ENCODE measurements around the gene SLC37A2.

DNA sequence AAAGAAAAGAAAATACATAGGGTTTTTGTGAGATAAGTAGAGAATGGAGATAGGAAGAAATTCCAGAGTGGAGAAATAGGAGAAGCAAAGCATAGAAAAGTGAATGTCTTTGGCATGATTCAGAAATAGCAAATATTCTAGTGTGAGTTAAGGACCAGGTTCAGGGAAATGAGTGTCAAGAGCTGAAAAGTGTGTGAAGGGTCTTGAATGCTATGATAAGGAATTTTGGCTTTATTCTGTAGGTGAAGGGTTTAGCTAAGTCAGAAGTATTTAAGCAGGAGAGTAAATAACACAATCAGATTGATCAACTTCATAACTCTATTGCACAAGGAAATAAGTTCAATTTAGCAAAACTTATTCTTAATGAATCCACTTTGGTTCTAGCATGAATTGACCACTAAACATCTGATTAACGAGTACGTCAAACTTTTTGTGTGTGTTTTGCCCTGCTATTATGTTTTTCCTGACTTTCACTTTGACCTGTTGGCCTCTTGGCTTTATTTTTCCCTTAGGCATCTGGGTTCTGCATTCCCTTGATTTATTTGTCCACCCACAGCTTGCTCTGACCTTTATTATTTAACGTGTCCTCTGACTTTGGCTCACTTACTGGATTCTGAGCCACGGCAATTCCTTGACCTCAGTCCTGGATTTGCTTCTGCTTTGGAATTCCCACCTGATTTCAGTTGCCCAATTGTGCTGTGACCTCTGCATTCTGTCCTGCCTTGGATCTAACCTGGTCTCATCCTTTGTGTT lies 60.3 kb downstream of the SLC37A2 start:
- no peak for TF ChIP-seq EZH2 (IDR thresholded peaks at IDR 0.05; ENCODE audit: insufficient read depth, poor library complexity, severe bottlenecking)
- TF ChIP-seq EZH2phosphoT487 (IDR thresholded peaks at IDR 0.05; ENCODE audit: insufficient read depth, low read depth), result no peak
